Measurements from ENCODE around the gene C12orf57. TPM values are rescaled to one million over a fixed set of nuclear protein-coding genes. Genes with fewer than 3 reads are reported as not detected.

Gene C12orf57
- total and polyA plus RNA-seq, 2 of the 13 experiments (the other 11 are each of a cell fraction or from before 2014, with no cell fraction given): 84.0 to 287 TPM

- TF ChIP-seq, protein P1, sequence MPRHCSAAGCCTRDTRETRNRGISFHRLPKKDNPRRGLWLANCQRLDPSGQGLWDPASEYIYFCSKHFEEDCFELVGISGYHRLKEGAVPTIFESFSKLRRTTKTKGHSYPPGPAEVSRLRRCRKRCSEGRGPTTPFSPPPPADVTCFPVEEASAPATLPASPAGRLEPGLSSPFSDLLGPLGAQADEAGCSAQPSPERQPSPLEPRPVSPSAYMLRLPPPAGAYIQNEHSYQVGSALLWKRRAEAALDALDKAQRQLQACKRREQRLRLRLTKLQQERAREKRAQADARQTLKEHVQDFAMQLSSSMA (CRISPR knock-in tag; IDR thresholded peaks at IDR 0.05): no peak
- TF ChIP-seq TRIM24 (CRISPR knock-in tag; IDR thresholded peaks at IDR 0.05): no peak
- no peak for TF ChIP-seq ZNF614 (CRISPR knock-in tag; IDR thresholded peaks at IDR 0.05; ENCODE audit: borderline replicate concordance)
- TF ChIP-seq KDM2A (CRISPR knock-in tag; IDR thresholded peaks at IDR 0.05; ENCODE audit: borderline replicate concordance, low read depth): no peak
- no peak for TF ChIP-seq ZNF460 (CRISPR knock-in tag; IDR thresholded peaks at IDR 0.05; ENCODE audit: borderline replicate concordance)
- no peak for TF ChIP-seq MXI1 (IDR thresholded peaks at IDR 0.05; ENCODE audit: borderline replicate concordance, low read depth, low read length)
- TF ChIP-seq ZNF720 (CRISPR knock-in tag; IDR thresholded peaks at IDR 0.05): no peak
- TF ChIP-seq ZXDC (CRISPR knock-in tag; IDR thresholded peaks at IDR 0.05): no peak
- TF ChIP-seq MAFF (IDR thresholded peaks at IDR 0.05; ENCODE audit: low read depth, low read length): no peak
- no peak for TF ChIP-seq SMARCE1 (IDR thresholded peaks at IDR 0.05; ENCODE audit: borderline replicate concordance)
- no peak for TF ChIP-seq RCOR2 (CRISPR knock-in tag; IDR thresholded peaks at IDR 0.05)
- TF ChIP-seq KMT2A (CRISPR knock-in tag; IDR thresholded peaks at IDR 0.05): no peak
- H3K79me2 ChIP-seq (ENCODE audit: insufficient read depth, low read length): no peaks in the 10 kb centered on the region
- POLR2A ChIA-PET: no interaction called here
- intact Hi-C loops (cut with micrococcal nuclease; ENCODE audit: unreplicated experiment) (no loop called here), in situ Hi-C loops (cut with HindIII; ENCODE audit: extremely low pct_ligation_motif_present, low pct_unique_long_range_greater_than_20kb) (no loop called here)
- DNase-seq (ENCODE audit: low spot score) (no peak), FAIRE-seq (no peak), ATAC-seq (no peak)
- no peak within 1 kb of the TSS for H3K9ac ChIP-seq (ENCODE audit: insufficient read depth, low read depth, low read length)
- H3K4me2 ChIP-seq (ENCODE audit: low read depth, low read length): no peak within 1 kb of the TSS
- CTCF ChIA-PET (ENCODE audit: low intra/inter-chr PET ratio, low total read pairs): interaction anchor here (0.7 kb wide), 1 partner anchor 82 kb away, joined by 3 read pairs; no protein-coding TSS in a partner anchor
- BruUV-seq (replicated peaks): no TSS peak
- H3K36me3 ChIP-seq (replicated peaks in 1 of 2; ENCODE audit: control insufficient read depth in 1 of 2, insufficient read depth in 2 of 2, low read length in 2 of 2): no peaks in the 10 kb centered on the region; a peak in 1 of 5 replicates
- H3K27me3 ChIP-seq (ENCODE audit: control insufficient read depth in 1 of 2, insufficient read depth in 2 of 2, low read length in 2 of 2): no peaks in the 10 kb centered on the region
- no peaks in the 10 kb centered on the region for H4K20me1 ChIP-seq (ENCODE audit: insufficient read depth, low read length)
- no peaks in the 10 kb centered on the region for H3K9me3 ChIP-seq (ENCODE audit: low read length)
- WGBS (ENCODE audit: low lambda C conversion rate): 92% methylated on average over 17 of the region's 25 CpGs
- no peak within 1 kb of the TSS for H3K27ac ChIP-seq (ENCODE audit: extremely low read length, insufficient read depth, low read length)
- peaks cover 18% of the 10 kb centered on the region for H3K4me1 ChIP-seq (ENCODE audit: insufficient read depth, low read length)
- H3K4me3 ChIP-seq (replicated peaks in 1 of 3; ENCODE audit: insufficient read depth in 1 of 3, low read depth in 2 of 3, low read length in 3 of 3): no peak within 1 kb of the TSS
- H2AFZ ChIP-seq (ENCODE audit: low read length): no peak within 1 kb of the TSS
Measured at GRCh38 chr12:6950811-6951540, 7.2 kb downstream of the C12orf57 start, which contains the start of gene PTPN6. TSS of gene PTPN6 (plus strand) at chr12:6951356. CDS start at chr12:6951513, 157 bp downstream.
